NCI-H2029 treated with DMSO at 0.1 percent for 48 hours (cell line): ENCODE measurements around the gene C21orf58.
"Not testable (repeated sequence)": the region's sequence is repeated elsewhere in the genome, so short reads cannot be mapped to it uniquely, and the experiment has no call there.

Source experiments
- DNase-seq: peaks from one replicate; lab custom pipeline; 2025; lab: John Stamatoyannopoulos, UW

The C21orf58 gene

DNA sequence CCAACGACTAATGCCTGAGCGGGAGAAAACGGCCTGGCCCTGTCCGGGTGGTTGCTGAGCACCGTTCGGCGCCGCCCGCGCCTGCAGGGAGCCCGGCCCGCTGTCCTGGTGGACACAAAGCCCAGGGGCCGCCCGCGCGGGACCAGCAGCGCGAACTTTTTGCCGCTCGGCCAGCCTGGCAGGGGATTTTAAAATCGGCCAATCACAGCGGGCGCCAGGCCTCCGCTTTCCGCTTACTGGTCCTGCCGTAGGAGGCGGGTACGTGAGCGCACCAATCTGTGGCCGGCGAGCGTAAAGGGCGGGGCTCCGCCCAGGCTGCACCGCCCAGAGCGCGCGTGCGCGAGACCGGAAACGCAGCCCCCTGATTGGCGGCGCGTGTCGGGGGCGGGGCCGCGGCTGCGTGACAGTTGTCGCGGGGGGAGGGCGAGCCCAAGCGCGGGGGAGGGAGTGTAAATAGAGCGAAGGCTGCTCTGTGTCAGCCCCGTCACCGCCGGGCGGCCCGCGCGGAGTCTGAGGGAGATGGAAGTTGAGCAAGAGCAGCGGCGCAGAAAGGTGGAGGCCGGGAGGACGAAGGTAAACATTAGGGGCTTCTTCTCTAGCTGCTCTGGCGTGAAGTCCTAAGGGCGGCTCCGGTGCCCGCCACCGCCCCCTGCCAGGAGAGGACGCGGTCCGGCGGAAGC lies at the start of gene C21orf58, which contains the start of gene PCNT:
Gene C21orf58 (minus strand): TSS at position 161 of the 680 bp plus-strand sequence. CDS start 1,132 bp downstream, outside the sequence.
Gene PCNT (plus strand): TSS at position 447 of the 680 bp plus-strand sequence. CDS start 73 bp downstream, at position 520.
- DNase-seq = peak; percentile 81

DNA sequence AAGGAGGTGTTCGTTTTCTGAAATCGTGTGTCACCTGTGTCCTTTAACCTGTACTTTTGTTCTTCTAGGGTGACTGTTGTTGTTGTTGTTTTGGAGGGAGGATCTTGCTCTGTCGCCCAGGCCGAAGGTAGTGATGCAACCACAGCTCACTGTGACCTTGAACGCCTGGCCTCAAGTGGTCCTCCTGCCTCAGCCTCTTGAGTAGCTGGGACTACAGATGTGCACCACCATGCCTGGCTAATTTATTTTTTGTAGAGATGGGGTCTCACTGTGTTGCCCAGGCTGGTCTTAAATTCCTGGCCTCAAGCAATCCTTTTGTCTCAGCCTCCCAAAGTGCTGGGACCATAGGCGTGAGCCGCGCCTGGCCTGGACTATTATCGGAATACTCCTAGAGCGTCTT lies 49.3 kb upstream of the C21orf58 start:
- DNase-seq = not testable (repeated sequence)

DNA sequence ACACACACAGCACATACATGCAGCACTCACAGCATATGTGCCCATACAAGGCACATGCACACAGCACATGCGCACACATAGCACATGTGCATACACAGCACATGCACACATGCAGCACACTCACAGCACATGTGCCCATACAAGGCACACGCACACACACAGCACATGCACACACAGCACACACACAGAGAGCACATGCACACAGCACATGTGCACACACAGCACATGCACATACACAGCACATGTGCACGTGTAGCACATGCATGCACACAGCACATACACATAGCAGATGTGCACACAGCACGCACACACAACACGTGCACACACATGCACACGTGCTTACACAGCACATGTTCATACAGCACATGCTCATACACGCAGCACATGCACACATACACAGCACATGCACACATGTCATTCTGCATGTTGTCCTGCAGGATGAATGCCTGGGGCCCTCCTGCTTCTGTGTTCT lies 48.4 kb upstream of the C21orf58 start:
- no peak for DNase-seq

DNA sequence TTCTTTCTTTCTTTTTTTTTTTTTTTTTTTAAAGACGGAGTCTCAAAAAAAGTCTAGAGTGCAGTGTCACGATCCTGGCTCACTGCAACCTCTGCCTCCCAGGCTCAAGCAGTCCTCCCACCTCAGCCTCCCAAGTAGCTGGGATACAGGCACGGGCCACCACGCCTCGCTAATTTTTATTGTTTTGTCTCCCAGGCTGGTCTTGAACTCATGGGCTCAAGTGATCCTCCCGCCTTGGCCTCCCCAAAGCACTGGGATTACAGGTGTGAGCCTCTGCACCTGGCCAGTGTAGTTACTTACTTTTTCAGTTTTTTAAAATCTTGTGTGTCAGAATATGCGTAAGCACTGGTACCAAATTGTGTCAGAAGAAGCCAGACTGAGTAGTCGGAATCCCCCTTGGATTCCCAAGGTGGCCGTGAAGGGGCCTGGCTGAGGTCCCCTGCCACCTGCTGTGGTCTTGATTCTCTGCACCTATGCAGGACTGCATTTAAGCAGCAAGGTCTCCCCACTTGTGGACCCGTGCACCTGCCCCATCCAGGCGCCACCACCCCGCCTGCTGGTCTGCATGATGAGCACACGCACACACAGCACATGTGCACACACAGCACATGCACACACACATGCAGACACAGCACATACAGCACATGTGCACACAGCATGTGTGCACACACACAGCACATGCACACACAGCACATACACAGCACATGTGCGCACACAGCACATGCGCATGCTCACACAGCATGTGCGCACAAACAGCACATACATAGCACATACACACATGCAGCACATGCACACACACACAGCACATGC lies 47.7 kb upstream of the C21orf58 start:
- DNase-seq = no peak

DNA sequence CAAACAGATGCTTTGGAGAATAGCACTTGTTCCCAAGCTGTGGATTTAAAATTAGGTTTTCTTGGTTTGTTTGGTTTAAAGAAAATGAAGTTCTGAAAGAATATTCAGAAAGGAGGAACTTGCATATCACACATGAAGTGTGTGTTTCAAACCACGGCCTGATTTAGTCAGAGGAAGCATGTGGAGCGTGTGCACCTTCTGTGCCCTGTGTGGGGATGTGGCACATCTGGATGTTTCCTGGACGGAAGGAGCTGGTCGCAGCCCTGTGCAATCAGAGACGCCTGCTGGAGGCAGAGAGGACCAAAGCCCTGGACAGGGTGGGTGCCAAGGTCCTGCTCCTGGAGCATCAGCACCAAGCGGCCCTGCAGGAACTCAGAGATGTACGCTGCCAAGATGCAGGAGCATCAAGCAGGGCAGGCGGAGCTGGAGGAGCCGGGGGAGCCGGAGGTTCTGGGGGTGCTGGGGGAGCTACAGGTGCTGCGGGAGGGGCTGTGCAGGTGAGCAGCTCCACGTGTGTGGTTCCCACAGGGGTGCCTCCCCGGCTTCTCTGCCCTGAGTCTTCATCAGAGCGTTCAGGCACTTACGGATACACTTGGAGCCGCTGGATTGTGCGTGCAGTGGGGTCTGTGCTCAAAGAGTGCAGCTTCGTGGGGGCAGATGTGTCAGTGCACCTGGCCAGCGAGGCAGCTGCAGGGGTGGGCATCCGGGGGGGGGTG lies 46.0 kb upstream of the C21orf58 start:
- no peak for DNase-seq

DNA sequence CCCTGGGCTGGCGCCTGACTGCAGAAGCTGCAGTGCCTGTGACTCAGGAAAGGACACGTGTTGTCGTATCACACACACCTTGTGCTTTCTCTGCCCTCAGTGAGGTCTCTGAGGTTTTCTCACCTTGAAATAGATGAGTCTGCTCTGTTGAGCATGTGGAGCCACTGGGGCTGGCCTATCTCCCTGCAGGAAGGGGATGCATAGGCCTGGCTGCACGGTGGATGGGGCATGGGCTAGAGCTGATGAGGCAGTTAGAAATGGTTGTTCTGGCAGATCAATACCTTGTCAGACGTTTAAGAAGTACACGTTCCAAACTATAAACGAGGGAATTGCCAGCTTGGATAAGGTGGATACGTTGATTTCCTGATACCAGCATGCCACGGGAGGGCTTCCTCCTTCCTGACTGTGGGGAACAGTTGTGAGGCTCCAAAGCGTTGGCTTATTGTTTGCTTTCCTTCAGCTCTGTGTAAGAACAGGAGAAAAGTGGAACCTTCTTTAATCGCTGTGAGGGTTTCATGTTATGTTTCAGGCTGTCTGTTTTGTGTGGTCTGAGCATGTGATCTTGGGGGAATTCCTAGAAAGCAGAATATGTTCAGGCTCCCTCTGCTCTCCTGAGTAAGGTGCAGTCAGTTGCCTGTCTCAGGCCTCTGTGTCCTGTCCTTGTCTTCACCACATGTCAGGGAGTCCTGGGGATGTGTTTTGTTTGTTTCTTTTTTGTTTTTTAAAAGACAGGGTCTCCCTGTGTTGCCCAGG lies 45.0 kb upstream of the C21orf58 start:
- DNase-seq = no peak

DNA sequence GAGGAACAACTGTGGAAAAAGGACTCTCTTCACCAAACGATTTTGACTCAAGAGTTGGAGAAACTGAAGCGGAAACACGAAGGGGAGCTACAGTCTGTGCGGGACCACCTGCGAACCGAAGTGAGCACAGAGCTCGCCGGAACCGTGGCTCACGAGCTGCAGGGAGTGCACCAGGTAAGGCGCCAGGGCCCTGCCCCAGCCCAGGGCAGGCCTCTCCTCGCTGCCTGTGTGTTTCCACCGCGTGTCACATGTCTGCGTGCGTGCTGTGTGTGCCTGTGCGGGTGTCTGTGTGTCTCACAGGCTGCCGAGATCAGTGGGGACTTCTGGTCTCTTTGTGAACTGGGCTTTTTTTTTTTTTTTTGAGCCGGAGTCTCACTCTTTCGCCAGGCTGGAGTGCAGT lies 43.3 kb upstream of the C21orf58 start:
- DNase-seq = no peak

DNA sequence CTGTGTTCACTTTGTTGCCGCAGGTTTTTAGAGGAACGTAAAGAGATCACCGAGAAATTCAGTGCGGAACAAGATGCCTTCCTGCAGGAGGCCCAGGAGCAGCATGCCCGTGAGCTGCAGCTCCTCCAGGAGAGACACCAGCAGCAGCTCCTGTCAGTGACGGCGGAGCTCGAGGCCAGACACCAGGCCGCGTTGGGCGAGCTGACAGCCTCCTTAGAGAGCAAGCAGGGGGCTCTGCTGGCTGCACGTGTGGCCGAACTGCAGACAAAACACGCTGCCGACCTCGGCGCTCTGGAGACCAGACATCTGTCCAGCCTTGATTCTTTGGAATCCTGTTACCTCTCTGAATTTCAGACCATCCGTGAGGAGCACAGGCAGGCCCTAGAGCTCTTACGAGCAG lies 42.9 kb upstream of the C21orf58 start:
- DNase-seq = no peak

GRCh38 chr21:46366091-46366490 lies 42.4 kb upstream of the C21orf58 start:
- no peak for DNase-seq

DNA sequence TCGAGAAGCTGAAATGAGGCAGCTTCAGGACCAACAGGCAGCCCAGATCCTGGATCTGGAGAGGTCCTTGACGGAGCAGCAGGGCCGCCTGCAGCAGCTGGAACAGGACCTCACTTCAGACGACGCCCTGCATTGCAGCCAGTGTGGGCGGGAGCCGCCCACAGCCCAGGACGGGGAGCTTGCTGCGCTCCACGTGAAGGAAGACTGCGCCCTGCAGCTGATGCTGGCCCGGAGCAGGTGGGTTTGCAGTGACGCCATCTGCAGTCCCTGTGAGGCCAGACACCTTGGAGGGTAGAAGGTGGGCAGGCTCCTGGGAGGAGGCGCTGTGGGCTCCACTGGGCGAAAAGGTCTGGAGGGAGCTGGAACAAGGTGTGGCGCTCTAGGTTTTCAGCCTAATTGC lies 40.0 kb upstream of the C21orf58 start:
- no peak for DNase-seq

GRCh38 chr21:46362946-46363345 lies 39.3 kb upstream of the C21orf58 start:
- DNase-seq = no peak

GRCh38 chr21:46361935-46362334 lies 38.3 kb upstream of the C21orf58 start:
- DNase-seq = no peak

GRCh38 chr21:46361176-46361575 lies 37.5 kb upstream of the C21orf58 start:
- DNase-seq = no peak

GRCh38 chr21:46357684-46358425 lies 34.2 kb upstream of the C21orf58 start:
- no peak for DNase-seq

DNA sequence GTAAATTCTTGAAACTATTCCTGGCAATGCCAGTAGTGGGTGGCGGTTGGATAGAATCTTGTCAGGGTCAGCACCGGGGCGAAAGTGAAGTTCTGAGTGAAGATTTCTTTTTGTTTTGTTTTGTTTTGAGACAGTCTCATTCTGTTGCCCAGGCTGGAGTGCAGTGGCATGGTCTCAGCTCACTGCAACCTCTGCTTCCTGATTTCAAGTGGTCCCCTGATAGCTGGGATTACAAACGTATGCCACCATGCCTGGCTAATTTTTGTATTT lies 33.6 kb upstream of the C21orf58 start:
- no peak for DNase-seq

DNA sequence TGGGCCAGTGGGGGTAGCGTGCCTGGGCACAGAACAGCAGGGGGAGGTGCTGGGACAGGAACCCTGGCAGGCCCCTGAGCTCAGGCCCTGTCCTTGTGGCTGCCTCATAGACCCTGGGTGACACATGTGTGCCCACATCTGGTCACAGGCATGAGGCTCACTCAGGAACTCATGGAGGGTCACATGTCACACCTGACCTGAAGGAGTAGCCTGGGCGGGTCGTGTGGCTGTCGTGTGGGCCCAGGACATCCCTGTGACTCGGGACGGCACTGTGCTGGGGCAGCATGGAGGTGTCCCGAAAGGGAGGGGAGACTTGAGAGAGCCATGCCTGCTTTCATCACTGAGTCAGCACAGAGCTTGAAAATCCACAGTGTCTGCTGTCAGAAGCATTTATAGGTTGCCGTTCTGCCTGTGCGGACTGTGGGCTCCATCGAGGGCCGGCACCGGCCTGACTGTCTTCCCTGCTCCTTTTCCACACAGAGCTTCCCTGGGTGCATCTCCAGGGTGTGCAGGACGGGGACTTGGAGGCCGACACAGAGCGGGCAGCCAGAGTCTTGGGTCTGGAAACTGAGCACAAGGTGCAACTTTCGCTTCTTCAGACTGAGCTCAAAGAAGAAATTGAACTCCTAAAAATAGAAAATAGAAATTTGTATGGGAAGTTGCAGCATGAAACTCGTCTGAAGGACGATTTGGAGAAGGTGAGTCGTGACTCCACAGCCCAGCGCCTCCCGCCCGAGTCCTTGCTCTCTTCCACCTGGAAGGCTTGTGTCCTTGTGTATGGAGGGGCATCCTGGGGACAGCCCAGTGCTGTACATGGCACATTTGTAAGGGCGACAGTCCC lies 33.0 kb upstream of the C21orf58 start:
- DNase-seq = no peak

GRCh38 chr21:46356005-46356338 lies 32.3 kb upstream of the C21orf58 start:
- no peak for DNase-seq

- DNase-seq = no peak
These were observed 31.7 kb upstream of the C21orf58 start for GRCh38 chr21:46355161-46356004.

DNA sequence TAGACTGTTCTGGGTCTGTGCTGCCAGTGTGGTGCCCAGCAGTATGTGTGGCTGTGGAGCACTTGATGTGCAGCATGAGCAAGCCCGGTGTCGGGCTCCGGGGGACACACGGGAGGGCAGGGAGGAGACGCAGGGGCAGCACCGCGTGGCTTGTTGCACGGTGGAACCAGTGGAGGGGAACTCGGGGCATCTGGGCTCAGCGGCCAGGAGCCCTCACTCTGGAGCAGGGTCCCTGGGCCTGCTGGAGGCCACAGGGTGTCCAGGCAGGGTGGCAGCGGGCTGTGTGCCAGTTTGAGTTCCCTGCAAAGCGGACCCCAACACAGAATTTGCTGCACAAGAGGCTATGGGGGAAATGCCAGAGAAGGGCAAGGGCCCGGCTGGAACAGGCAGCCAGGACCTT lies 30.8 kb upstream of the C21orf58 start:
- DNase-seq = no peak

DNA sequence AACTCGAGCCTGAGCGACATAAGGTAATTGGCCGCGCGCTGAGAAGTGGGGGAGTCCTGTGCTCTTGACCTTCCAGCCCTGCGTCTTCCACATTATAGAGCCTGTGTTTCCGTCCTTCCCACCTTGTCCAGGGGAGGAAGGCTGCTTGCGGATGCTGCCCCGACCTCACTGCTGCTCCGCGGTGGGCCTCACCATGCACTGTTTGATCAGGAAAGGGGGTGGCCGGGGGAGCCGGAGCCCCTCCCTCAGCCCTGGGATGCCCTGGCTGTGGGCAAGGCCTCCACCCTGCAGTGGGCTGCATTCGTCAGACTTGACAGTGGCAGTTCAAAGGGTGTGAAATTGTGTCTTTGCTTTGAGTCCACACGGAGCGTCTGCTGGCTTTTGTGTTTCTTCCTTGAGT lies 30.4 kb upstream of the C21orf58 start:
- no peak for DNase-seq
